D721Med (cell line): ENCODE data around the gene CBX4.
A peak's percentile ranks its signal among the peaks of the same experiment; 100 is the strongest.

Experiments used
- DNase-seq: peaks from one replicate; pipeline ENCODE4 v3.0.0; 2011; ENCODE audit warnings: low spot score; ENCODE audit not compliant: insufficient read length
- FAIRE-seq: peaks from 2 replicates; lab custom pipeline; 2011; peaks lifted over from hg19 to GRCh38; lab: Jason Lieb, UNC
- CTCF ChIP-seq: IDR thresholded peaks from 2 replicates; pipeline ENCODE4 v1.5.1; 2012; ENCODE audit warnings: mild to moderate bottlenecking, control low read depth; ENCODE audit not compliant: insufficient read depth; ENCODE audit errors: missing control alignments

The CBX4 gene

DNA sequence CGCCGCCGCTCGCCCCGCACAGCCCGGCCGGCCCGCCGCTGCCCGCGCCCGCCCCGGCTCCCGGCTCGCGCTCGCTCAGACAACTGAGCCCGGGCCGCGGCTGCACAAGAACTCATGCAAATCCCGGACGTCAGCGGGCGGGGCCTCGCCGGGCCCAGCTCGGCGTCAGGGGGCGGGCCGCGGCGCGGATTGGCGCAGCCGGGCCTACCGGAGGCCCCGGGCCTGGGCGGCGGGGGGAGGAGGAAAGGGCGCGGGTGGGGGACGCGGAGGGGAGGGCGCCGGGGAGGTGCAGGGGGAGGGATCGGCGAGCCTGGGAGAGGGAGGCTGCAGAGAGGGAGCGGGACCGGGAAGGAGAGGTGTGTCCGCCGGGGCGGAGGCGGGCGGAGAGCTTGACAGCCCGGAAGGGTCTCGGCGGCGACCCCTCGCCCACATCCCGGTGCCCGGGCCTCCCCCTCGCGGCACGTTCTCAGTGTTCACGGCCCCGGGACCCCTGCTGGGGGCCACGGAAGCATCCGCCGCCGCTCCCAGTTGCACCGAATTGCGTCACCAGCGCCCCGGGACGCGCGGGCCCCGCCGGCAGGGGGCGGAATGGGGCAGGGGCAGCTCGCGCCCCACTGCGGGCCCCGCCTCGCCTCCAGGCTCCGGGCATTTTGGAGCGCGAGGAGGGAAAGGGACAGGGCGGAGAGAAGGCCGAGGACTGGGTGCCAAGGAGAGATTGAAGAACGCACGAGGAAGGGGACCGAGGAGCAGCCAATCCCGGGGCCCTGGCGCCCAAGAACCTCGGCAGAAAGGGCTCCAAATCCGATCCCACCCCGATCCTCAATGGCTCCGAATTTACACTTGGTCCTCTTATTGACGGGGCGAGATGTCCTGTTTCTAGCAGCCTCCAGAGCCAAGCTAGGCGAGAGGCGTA lies at the start of gene CBX4:
Gene CBX4 (minus strand): TSS at position 85 of the 913 bp plus-strand sequence. CDS start 189 bp downstream, outside the sequence.
- FAIRE-seq (no peak), DNase-seq (peak; percentile 80)
- peak; percentile 61 for TF ChIP-seq CTCF

DNA sequence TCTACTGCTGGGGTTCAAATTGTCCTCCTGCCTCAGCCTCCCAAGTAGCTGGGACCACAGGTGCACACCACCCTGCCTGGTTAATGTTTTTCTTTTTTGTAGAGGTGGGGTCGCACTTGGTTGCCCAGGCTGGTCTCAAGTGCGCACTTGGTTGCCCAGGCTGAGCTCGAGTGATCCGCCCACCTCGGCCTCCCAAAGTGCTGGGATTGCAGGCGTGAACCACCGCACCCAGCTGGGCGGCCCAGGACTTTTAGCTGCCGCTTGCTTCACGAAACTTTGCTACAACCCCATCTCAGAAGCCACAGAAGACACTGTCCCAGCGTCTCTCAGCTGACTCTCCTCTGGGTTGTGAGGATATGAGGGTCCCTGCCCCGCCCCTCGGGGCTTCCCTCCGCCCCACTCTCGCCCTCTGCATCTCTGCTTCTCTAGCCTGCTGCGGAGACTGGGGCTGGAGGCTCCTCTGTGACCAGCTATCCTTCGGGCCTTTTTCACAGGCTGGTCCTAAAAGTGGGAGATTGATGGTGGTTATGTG lies 48.8 kb upstream of the CBX4 start:
- FAIRE-seq (no peak), DNase-seq (no peak)
- no peak for TF ChIP-seq CTCF

- DNase-seq (no peak), FAIRE-seq (no peak)
- no peak for TF ChIP-seq CTCF
These were observed 48.3 kb upstream of the CBX4 start for GRCh38 chr17:79887451-79887991.

DNA sequence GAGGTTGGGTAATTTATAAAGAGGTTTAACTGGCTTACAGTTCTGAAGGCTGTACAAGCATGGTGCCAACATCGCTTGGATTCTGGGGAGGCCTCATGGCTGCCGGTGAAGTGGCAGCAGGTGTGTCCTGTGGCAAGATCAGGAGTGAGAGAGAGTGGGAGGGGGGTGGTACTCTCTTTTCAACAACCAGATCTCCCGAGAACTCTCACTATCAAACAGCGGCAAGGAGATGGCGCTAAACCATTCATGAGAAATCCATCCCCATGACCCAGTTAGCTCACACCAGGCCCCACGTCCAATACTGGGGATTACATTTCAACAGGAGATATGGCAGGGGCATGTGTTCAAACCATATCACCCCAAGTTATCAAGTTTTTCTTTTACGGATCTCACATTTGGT lies 44.0 kb upstream of the CBX4 start:
- no peak for TF ChIP-seq CTCF
- no peak for FAIRE-seq
- DNase-seq = no peak

- DNase-seq = no peak
- no peak for TF ChIP-seq CTCF
These were observed 39.2 kb upstream of the CBX4 start for GRCh38 chr17:79878329-79878947.

GRCh38 chr17:79877041-79877440 lies 37.8 kb upstream of the CBX4 start:
- no peak for DNase-seq
- no peak for FAIRE-seq
- TF ChIP-seq CTCF = no peak

More at GRCh38 chr17:79878329-79878947, 39.2 kb upstream of the CBX4 start:
- no peak for FAIRE-seq
